PFSK-1 (cell line): Measurements from ENCODE around the gene ARL8B.

Experiments
- FOXP2 ChIP-seq: optimal IDR thresholded peaks from 2 replicates; pipeline ENCODE3; 2011; ENCODE audit warnings: borderline replicate concordance, control low read depth, inconsistent platforms; ENCODE audit not compliant: insufficient read depth; ENCODE audit errors: extremely low read length, extremely low read depth
- POLR2AphosphoS5 ChIP-seq: IDR thresholded peaks from 2 replicates; pipeline ENCODE4 v1.6.1; 2012; ENCODE audit warnings: low read depth, mild to moderate bottlenecking, control low read depth, low read length, moderate library complexity
- REST ChIP-seq, 2 experiments: IDR thresholded peaks; 2 replicates each; pipeline versions ENCODE4 v1.6.1 to v1.8.0; 2011 to 2012; ENCODE audit warnings: low read depth in 2 of 2, low read length in 2 of 2, control low read depth in 1 of 2, inconsistent platforms in 1 of 2, mild to moderate bottlenecking in 1 of 2, moderate library complexity in 1 of 2; ENCODE audit not compliant: insufficient read depth in 1 of 2
- SIN3A ChIP-seq: IDR thresholded peaks from 2 replicates; pipeline ENCODE4 v1.6.1; 2012; ENCODE audit warnings: mild to moderate bottlenecking, low read length, moderate library complexity, borderline replicate concordance; ENCODE audit not compliant: insufficient read depth
- TAF1 ChIP-seq: IDR thresholded peaks from 2 replicates; pipeline ENCODE4 v1.6.1; 2012; ENCODE audit warnings: low read length, control low read depth, borderline replicate concordance; ENCODE audit not compliant: insufficient read depth

The ARL8B gene

DNA sequence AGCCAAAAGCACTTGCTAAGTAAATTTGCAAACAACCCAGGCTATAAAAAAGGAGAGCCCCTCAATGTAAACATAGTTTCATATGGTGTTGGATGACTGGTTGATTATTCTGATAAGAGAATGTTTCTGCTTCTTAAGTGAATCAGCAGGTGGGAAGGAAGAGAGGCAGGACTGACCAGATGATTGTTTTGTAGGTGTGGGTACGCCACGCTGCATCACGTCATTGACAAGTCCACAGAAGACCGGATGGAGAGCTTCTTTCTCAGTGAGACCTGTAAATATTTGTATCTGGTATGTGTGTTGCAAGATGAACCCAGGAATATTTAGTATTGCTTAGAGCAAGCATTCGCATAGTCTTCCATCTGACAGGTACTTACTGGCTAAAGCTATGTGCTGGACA, 88.8 kb downstream of the ARL8B start:
- TF ChIP-seq TAF1, result no peak
- no peak for TF ChIP-seq POLR2AphosphoS5
- TF ChIP-seq REST (IDR thresholded peaks at IDR 0.05; ENCODE audit: insufficient read depth in 1 of 2, low read depth in 2 of 2, low read length in 2 of 2), result no peak
- no peak for TF ChIP-seq FOXP2
- TF ChIP-seq SIN3A, result no peak

GRCh38 chr3:5212628-5213573, 90.8 kb downstream of the ARL8B start:
- TF ChIP-seq TAF1 (no peak), FOXP2 (no peak), SIN3A (no peak), REST (IDR thresholded peaks at IDR 0.05; ENCODE audit: insufficient read depth in 1 of 2, low read depth in 2 of 2, low read length in 2 of 2) (no peak), POLR2AphosphoS5 (no peak)

- TF ChIP-seq REST (IDR thresholded peaks at IDR 0.05; ENCODE audit: insufficient read depth in 1 of 2, low read depth in 2 of 2, low read length in 2 of 2), result no peak
- no peak for TF ChIP-seq POLR2AphosphoS5
- TF ChIP-seq FOXP2, result no peak
- TF ChIP-seq SIN3A, result no peak
- no peak for TF ChIP-seq TAF1
These were observed 91.5 kb downstream of the ARL8B start for GRCh38 chr3:5213574-5213966.

DNA sequence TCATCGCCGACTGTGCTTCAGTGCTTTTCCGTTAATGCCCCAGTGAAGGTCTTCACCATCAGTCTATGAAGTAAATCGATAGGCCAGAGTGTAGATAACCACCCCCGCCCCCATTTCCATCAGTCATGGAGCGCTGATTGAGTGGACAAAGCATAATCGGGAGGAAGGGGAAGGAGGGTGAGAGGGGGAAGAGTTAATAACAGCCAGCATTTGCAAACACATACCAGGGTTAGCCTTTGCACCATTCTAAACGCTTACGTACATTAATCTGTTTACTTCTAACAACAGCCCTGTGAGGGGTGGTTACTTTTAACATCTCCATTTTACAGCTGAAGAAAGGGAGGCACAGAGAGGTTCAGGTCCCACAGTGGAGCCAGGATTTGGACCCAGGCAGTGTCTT, 92.3 kb downstream of the ARL8B start:
- no peak for TF ChIP-seq SIN3A
- TF ChIP-seq FOXP2, result no peak
- no peak for TF ChIP-seq REST (IDR thresholded peaks at IDR 0.05; ENCODE audit: insufficient read depth in 1 of 2, low read depth in 2 of 2, low read length in 2 of 2)
- TF ChIP-seq TAF1, result no peak
- TF ChIP-seq POLR2AphosphoS5, result no peak
